Left lobe of liver (tissue), 2 donors: Measurements from ENCODE around the gene GLT8D1. TPM values are rescaled to one million over a fixed set of nuclear protein-coding genes. Genes with fewer than 3 reads are reported as not detected.
"Not testable (repeated sequence)": the region's sequence is repeated elsewhere in the genome, so short reads cannot be mapped to it uniquely, and the experiment has no call there.

Experiments
- ATAC-seq: fragments of 200-7000 bp; cut with Tn5 transposase; one replicate; pipeline ENCODE4 v1.9.1; 2020; ENCODE audit warnings: mild to moderate bottlenecking, moderate library complexity
- DNase-seq: peaks from one replicate; pipeline ENCODE4 v3.0.0-alpha.2; 2020; ENCODE audit warnings: low spot score
- total RNA-seq: library from RNA; stranded (reverse); gene quantifications from one replicate; pipeline ENCODE4 v1.2.1, GENCODE V29; 2021
- donor health status: DM: no; HTN: no; CAD: no; lungs with moderate emphysema.
- donor health status: DM: no; HTN: yes; CAD: no.

Gene GLT8D1
- total RNA-seq = 52.2 TPM

- DNase-seq (peak; percentile 89), ATAC-seq (peak; percentile 86)
Observed at GRCh38 chr3:52705688-52706686, at the start of gene GLT8D1, which contains the start of gene SPCS1. Gene GLT8D1, minus strand, starts transcription at chr3:52705791. Its CDS starts 5,331 bp downstream, at chr3:52700460. Gene SPCS1, plus strand, starts transcription at chr3:52706106. Its CDS starts 141 bp downstream, at chr3:52706247.

- DNase-seq (no peak), ATAC-seq (no peak)
Observed at GRCh38 chr3:52754373-52754772, 48.8 kb upstream of the GLT8D1 start.

- DNase-seq = no peak
Observed at GRCh38 chr3:52752045-52752660, 46.6 kb upstream of the GLT8D1 start.

GRCh38 chr3:52743721-52744120 lies 38.1 kb upstream of the GLT8D1 start:
- DNase-seq (no peak), ATAC-seq (peak; percentile 85)

More at GRCh38 chr3:52752045-52752660, 46.6 kb upstream of the GLT8D1 start:
- ATAC-seq = peak; percentile 45

GRCh38 chr3:52743152-52743551 lies 37.6 kb upstream of the GLT8D1 start:
- ATAC-seq (peak; percentile 27), DNase-seq (no peak)

GRCh38 chr3:52742418-52743041 lies 36.9 kb upstream of the GLT8D1 start:
- peak; percentile 87 for ATAC-seq
- no peak for DNase-seq

- DNase-seq = no peak
- peak; percentile 39 for ATAC-seq
Observed at GRCh38 chr3:52739730-52740129, 34.1 kb upstream of the GLT8D1 start.

- DNase-seq = no peak
- no peak for ATAC-seq
Observed at GRCh38 chr3:52733256-52733891, 27.8 kb upstream of the GLT8D1 start.

GRCh38 chr3:52731590-52731989 lies 26.0 kb upstream of the GLT8D1 start:
- ATAC-seq (no peak), DNase-seq (no peak)

GRCh38 chr3:52730681-52731080 lies 25.1 kb upstream of the GLT8D1 start:
- no peak for DNase-seq
- no peak for ATAC-seq

GRCh38 chr3:52728753-52729152 lies 23.2 kb upstream of the GLT8D1 start:
- DNase-seq, ATAC-seq: not testable (repeated sequence)

GRCh38 chr3:52724511-52724910 lies 18.9 kb upstream of the GLT8D1 start:
- peak; percentile 92 for ATAC-seq
- no peak for DNase-seq

GRCh38 chr3:52723935-52724334 lies 18.3 kb upstream of the GLT8D1 start:
- no peak for ATAC-seq
- no peak for DNase-seq

- DNase-seq (no peak), ATAC-seq (no peak)
Observed at GRCh38 chr3:52722491-52722890, 16.9 kb upstream of the GLT8D1 start.

GRCh38 chr3:52721730-52722008 lies 16.1 kb upstream of the GLT8D1 start:
- ATAC-seq (no peak), DNase-seq (no peak)

- no peak for DNase-seq
Observed at GRCh38 chr3:52721002-52721729, 15.6 kb upstream of the GLT8D1 start.

GRCh38 chr3:52719618-52720017 lies 14.0 kb upstream of the GLT8D1 start:
- ATAC-seq = no peak
- no peak for DNase-seq

More at GRCh38 chr3:52721002-52721729, 15.6 kb upstream of the GLT8D1 start:
- ATAC-seq = peak; percentile 14

GRCh38 chr3:52715714-52716305 lies 10.2 kb upstream of the GLT8D1 start:
- no peak for ATAC-seq

GRCh38 chr3:52714335-52715302 lies 9.0 kb upstream of the GLT8D1 start:
- peak; percentile 72 for ATAC-seq

More at GRCh38 chr3:52715714-52716305, 10.2 kb upstream of the GLT8D1 start:
- DNase-seq = no peak

More at GRCh38 chr3:52714335-52715302, 9.0 kb upstream of the GLT8D1 start:
- DNase-seq = peak; percentile 53
